Measurements from ENCODE around the gene PDE3B.
"Not testable (repeated sequence)": the region's sequence is repeated elsewhere in the genome, so short reads cannot be mapped to it uniquely, and the experiment has no call there.

PDE3B gene

DNA sequence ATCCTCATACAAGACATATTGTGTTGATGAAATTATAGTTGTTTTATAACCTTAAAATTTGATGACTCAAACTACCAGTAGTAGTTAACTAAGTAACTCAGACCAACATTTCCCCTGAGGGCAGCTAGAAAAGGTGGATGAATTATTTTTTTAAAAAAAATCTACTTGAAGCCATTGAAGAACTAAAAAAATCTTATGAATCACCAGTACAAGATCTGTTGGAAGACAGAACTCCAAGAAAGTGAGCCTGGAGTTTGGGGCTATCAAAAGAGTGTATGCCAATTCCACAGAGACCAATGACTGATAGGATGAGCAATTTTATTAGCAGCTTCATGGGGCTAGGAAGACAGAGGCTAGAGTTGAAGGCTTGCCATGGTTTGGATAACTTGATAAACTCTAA lies 176.0 kb downstream of the PDE3B start:
- no peak for DNase-seq

DNA sequence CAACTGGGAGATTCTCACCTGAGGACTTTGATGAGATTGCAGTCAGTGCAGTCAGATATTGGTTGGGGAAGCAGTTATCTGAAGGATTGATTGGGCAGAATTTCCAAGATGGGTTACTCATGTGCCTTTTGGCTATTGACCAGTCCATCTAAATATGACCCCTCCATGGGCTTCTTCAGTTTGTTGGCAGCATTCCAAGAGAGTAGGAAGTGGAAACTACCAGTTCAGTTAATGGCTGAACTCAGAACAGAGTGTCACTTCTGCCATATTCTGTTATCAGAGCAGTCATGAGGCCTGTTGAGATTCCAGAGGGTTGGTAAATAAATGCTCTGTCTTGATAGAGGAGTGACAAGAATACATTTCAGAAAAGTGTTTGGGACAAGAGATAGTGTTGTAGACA lies 177.4 kb downstream of the PDE3B start:
- DNase-seq, result no peak

DNA sequence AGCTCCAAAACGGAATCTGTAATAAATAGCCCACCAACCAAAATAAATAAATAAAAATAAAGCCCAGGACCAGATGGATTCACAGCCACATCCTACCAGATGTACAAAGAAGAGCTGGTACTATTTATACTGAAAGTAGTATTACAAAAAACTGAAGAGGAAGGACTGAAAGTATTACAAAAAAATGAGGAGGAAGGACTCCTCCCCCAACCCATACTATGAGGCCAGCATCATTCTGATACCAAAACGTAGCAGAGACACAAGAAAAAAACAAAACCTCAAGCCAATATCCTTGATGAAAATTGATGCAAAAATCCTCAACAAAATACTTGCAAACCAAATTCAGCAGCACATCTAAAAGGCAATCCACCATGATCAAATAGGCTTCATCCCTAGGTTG lies 183.0 kb downstream of the PDE3B start:
- DNase-seq, result no peak

DNA sequence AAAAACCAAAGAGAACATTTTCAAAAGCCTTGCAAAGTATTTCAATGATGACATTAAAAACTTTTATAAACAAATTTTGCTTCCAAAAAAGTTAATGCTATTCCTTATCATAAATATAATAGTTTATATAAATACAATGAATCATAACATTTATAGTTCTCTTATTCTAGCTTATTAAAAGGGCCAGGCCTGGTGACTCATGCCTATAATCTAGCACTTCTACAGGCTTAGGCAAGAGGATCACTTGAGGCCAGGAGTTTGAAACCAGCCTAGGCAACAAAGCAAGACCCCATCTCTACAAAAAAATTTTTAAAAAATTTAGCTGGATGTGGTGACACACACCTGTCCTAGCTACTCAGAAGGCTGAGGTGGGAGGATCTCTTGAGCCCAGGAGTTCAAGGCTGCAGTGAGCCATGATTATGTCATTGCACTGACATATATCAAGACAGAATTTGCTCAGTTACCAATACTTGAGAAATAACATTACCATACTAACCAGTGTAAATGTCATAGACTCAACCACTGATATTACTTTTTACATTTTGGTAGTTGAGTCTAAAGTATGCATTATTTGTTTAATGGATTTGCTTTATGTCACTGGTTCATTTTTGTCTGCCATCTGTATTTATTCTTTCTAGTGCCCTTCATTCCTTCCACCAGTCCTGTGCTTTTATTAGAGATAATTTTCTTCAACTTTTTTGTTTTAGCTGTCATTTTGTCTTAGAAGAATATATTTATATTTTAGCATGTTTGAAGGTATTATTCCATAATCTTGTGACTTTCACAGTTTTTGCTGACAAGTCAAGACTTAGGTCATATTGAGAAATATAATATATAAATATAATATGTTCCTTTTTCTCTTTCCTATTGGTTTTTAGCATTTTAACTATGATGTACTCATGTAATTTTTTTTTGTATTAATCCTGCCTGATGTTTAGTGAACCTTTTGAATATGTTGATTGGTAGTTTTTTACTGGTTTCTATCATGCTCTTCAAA lies 192.2 kb downstream of the PDE3B start:
- DNase-seq, result no peak

DNA sequence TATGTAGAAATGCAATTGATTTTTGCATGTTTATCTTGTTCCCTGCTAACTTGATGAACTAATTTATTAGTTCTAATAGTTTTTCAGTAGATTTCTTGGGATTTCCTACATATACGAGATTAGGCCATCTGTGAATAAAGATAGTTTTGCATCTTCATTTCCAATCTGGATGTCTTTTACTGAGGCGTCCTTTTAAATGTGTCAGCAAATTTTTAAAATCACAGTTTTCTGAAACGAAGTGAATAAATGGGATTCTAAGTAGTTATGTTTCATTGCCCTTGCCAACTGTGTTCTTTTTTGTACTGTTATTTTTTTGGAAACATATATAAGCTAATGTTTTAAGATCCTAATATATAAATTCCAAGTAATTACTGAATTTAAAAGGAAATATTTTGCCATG lies 198.4 kb downstream of the PDE3B start:
- no peak for DNase-seq

DNA sequence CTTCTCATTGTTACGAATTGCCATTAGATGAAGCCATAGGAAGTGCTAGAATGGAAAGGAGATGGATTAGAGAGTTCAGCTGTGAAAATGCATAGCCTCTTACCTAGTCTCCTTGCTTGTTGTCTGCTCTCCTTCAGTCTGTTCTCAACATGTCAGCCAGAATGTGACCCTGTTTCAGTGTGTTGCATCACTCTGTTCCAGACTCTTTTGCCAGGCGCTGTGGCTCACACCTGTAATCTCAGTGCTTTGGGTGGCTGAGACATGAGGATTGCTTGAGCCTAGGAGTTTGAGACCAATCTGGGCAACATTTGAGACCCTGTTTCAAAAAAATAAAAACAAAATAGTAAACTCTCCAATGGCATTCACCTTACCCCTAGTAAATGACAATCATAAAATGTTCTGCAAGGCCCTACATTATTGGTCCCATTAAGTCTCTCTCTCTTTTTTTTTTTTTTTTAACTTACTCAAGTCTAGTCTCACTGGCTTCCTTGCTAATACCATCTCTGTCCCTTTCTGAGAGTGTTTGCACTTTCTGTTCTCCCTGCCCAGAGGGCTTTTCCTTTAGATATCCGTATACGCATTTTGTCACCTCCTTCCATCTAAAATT lies 209.1 kb downstream of the PDE3B start:
- no peak for DNase-seq

DNA sequence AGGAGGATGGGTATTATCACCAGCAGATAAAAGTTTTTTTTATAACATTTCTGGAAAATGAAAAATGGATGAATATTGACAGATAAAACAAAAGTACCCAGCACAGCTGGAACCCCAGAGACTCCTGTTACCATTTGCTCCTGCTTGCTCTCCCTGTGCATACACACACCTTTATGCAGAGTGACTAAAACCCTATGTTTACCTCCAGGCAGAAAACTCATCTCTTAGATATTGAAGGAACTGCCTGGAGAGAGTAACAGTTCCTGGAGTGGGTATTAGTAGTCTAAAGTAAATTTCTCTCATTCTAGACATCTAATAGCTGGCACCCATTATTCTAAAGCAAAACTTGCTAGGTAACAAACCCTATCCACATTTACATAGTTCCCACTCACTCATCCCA lies 210.5 kb downstream of the PDE3B start:
- DNase-seq, result no peak

DNA sequence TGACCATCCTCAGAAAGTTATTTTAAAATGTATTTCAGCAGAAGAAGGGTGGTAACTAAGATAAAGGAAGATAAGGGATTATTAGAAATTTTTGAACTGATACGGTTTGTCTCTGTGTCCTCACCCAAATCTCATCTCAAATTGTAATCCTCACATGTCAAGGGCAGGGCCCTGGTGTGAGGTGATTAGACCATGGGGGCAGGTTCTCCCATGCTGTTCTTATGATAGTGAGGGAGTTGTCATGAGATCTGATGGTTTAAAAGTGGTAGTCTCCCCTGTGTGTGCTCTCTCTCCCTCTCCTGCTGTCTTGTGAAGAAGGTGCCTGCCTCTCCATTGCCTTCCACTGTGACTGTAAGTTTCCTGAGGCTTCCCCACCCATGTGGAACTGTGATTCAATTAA lies 212.3 kb downstream of the PDE3B start:
- DNase-seq, result no peak

DNA sequence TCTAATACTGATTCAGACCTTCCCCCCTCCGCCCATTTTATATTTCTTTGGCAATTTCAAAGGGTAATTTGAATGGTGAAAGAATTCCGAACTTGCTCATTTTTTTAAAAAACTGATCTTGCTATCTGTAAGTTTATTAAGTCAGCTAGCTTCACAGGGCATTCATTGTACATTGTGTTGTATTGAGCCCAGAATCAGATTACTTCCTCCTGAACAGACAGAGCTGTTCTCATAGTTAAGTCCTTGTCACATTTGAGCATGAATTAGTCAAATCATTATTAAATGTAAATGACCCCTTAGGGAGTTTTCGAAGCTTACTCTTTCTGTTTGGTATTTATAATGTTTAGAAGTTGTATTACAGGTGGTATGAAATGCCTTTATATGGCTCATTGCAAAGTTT lies 214.0 kb downstream of the PDE3B start:
- no peak for DNase-seq

DNA sequence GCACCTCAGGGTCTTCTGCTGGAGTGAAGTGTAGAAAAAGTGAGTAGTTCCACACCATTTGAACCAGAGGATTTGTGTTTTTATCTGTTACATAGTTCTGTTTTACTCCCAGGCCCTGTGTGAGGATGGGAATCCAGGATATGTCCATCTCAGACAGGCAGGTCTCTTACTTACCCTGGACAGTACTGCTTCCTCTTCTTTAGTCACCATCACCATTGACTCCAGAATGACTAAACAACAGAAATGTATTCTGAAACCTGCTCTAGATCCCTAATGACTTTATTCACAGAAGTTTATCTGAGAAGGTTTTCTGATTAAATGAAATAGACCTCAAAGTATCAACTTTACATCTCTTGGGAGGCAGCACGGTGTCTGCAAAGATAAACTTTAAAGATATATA lies 214.8 kb downstream of the PDE3B start:
- DNase-seq, result no peak

DNA sequence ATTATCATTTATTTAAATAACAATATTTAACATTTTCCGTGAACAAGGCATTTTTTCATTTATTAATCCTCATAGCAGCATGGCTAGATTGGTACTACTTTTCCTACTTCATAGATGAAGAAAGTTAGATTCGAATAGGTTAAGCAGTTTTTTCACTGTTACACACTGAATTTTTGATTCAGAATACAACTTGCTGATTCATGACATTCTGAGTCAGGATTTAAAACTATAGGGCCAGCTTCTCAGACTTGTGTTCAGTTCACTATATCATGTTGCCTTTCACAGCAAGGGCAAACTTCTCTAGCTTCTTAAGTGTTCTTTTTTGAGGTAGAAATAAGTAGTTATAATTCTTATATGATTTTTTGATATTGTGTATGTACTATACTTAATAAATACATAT lies 216.9 kb downstream of the PDE3B start:
- no peak for DNase-seq

DNA sequence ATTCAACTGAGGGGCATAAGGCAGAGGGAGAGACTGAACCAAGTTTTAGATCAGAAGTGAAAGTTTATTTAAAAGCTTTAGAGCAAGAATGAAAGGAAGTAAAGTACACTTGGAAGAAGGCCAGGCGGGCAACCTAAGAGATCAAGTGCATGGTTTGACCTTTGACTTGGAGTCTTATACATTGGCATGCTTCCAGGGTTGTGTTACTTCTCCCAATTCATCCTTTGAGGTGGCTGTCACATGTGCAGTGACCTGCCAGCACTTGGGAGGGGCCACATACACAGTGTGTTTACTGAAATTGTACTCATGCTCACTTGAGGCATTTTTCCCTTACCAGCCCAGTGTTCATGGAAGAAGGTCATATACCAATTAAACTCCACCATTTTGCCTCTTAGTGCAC lies 218.1 kb downstream of the PDE3B start:
- peak; percentile 73 for DNase-seq

DNA sequence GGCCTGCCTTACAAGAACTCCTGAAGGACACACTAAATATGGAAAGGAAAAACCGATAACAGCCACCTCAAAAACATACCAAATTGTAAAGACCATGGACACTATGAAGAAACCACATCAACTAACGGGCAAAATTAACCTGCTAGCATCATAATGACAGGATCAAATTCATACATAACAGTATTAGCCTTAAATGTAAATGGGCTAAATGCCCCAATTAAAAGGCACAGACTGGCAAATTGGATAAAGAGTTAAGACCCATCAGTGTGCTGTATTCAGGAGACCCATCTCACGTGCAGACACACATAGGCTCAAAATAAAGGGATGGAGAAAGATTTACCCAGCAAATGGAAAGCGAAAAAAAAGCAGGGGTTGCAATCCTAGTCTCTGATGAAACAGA lies 220.2 kb downstream of the PDE3B start:
- DNase-seq, result not testable (repeated sequence)

DNA sequence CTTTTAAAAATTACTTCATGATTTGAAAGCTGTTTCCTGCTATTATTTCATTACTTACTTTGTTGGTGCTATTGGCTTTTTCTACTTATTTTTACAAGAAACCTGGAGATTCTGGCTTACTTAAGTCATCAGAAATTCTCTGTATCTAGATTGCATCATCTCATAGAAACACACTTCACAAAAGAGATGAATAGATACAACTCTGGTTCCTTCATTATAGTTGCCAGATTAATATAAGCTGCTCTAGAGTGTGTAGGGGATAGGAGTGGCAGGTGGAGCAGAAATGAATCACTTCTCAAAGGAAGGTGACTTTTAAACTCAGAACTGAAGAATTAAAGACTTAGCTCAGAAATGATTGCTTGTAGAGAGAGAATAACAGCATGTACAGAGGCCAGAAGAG lies 228.4 kb downstream of the PDE3B start:
- no peak for DNase-seq

DNA sequence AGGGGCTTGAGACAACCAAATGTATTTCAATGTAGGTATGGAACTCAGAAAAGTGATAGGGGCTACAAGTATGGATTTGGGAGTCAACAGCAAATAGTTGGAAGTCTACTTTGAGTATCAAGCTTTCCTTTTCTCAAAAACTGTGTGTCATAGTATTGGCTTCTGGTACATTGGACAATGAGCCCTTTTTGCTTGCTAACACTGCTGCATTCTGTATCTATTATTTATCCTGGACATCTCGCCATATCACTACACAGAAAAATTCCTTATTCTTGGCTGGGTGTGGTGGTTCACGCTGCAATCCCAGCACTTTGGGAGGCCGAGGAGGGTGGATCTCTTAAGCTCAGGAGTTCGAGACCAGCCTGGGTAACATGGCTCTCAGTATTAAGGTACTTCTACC lies 230.0 kb downstream of the PDE3B start:
- DNase-seq, result no peak

DNA sequence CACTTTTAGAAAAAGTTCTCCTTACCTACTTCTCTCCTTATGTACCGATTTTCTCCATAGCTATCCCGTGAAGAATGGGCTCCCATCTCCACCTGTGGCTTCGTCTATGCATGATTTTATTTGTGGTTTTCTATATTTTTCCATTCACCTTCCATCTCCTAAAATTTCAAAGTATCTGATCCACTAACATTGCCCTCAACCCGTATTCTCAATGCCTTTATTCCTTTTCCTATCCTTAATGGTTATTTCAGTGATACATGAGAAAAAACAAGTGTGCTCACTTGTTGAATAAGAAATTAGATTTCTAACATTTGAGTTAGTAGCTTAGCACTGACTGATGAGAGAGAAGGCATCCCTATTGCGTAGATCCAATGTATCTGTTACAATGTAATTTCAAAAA lies 231.6 kb downstream of the PDE3B start:
- DNase-seq, result no peak

DNA sequence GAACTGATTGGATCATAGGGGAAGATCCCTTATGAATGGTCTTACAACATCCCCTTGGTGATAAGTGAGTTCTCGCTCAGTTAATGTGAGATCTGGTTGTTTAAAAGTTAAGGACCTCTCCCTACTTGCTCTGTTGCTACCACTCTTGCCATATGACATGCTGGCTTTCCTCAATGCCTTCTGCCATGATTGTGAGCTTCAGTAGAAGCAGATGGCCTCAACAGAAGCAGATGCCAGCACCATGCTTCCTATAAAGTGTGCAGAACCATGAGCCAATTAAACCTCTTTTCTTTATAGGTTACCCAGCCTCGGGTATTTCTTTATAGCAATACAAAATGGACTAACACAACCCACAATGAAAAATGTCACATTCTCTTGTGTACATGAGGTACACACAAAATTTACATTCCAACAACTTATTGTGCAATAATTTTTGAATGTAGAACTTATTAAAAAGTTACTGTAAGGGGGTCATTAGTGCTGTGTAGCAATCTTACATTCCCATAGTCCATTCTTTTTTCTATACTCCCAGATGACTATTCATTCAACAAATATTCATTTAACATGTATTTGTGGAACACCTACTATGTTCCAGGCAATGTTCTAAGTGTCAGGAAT lies 238.1 kb downstream of the PDE3B start:
- no peak for DNase-seq

DNA sequence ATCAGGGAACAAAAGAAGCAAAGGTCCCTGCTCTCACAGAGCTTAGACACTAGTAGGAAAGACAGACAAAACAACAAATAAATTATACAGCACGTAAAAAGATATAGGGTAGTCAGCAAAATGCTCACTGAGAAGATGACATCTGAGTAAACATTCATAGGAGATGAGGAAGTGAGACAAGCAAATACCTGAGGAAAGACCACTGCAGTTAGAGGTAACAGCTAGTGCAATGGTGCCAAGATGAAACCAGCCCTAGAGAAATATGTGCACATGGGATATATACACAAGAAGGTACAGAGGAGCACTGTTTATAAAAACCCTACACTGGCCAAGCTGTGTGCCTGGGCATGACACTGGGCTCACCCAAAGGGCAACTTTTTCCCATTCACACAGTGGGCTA lies 238.6 kb downstream of the PDE3B start:
- DNase-seq, result peak; percentile 46

DNA sequence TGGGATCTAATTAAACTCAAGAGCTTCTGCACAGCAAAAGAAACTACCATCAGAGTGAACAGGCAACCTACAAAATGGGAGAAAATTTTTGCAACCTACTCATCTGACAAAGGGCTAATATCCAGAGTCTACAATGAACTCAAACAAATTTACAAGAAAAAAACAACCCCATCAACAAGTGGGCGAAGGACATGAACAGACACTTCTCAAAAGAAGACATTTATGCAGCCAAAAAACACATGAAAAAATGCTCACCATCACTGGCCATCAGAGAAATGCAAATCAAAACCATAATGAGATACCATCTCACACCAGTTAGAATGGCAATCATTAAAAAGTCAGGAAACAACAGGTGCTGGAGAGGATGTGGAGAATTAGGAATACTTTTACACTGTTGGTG lies 240.1 kb downstream of the PDE3B start:
- DNase-seq, result not testable (repeated sequence)

DNA sequence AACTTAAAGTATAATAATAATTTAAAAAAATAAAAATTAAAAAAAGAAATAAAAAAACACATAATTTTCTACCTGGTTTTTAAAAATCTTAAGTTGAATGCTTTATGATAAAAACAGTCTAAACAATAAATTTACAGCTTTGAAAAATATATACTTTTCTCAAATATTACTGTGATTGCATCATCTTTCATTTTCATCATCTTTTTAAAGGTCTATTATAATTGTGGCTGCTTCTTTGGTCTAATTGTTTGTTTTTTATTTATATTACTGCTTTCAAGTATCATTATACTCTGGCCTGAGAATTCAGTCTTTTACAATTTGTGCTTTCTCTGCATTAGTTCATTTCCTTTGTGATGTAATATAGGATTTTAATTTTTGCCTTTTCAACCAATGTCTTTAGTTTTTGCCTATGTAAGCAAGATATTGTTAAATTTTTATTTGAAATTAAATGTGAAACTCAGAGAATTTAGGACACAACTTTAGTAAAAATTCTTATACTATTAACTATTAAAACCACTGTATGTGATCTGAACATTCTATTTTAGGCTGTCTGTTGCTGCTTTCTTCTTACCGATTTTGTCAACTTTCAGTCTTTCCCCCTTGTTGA lies 241.2 kb downstream of the PDE3B start:
- no peak for DNase-seq

DNA sequence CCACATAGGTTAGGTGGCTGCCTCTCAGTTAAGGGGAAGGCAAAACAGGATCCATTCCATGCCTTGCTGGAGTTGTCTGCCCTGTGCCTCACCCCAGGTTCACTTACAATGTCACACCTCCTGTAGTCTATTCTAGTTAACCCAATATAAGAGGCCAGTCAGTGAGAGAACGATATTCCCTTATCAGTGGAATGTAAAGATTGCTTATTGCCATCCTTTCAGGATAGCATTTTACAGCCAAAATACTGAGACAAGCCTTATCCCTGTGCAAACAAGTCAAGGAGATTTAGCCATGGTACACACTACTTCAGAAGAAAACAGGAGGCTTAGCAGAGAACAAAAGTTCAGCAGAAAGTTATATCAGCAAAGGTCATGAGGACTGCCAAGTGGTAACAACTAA lies 242.9 kb downstream of the PDE3B start:
- no peak for DNase-seq

DNA sequence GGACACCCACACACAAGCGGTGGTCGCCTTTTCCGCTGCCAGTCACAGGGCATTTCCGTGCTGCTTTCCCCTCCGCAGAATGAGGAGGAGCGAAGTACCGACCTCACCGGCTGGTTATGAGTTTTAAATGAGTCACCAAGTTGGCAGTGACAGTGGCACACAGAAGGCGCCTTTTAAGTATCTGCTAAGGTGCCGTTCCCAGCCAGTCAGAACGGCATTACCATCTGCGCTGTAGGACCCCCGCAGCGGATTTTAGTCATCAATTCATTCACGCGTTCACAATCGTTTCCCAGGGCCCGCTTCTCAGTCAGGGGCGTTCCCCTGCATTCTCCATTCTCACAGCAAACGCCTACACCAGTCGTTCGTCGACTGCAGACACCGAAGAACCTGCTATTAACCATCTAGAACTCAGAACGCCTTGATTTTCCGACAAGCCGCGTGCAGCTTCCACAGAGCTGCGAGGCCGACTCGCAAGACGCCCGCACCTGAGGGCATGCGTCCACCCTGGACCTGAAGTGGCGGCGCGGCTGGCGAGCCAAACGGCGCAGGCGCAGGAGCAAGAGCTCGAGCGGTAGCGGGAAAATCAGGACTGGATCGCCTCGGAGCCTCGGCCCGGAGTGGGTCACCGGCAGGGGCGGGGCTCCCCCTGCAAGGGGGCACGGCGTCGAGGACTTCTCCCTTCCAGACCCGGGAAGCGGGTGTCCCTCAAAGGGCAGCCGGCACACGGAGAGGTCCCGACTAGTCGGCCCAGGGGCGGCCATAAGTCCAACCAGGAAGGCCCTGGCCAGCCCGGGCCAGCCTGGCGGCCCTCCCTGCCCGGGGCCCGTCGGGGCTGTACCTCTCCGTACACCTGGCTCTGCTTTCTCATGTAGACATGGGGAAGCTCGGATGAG lies 247.8 kb downstream of the PDE3B start:
- DNase-seq, result peak; percentile 90
